ENCODE results near the gene TNNT3. TPM values are rescaled to one million over a fixed set of nuclear protein-coding genes. Genes with fewer than 3 reads are reported as not detected.

TNNT3 gene
- total RNA-seq, 1 experiment from 2014 or later = not detected

DNA sequence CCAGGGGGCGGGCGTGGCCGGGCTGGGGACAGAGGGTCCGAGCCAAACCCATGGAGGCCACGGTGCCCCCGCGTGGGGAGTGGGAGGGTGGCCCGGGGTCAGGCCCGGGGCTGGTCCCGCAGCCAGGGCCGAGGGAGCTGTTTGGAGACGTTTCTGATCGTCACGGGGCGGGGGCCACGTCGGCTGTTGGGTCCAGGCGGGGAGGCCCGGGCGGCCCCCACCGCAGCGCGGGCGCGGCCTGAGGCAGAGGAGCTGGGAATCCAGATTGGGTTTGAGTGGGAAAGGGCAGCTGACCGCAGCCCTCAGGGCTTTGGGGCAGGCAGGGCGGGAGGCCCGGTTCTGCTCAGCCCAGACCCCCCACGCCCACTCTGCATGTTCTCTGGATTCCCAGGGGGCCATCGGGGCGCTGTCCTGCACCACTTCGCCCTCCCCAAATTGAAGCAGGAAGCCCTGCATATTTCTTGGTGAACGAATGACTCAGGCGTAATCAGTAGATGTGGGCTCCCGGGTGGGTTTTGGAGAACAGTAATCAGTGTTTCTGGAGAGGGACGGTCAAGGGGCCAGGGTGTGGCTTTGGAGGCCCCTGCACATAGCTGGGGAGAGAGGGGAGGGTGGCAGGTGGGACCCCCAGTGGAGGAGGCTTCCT, 28.2 kb downstream of the TNNT3 start:
- no peaks in the 10 kb centered on the region for H3K9me3 Mint-ChIP-seq (ENCODE audit: low read depth, unreplicated experiment)
- H3K27ac Mint-ChIP-seq (ENCODE audit: unreplicated experiment) = no peak overlapping the region
- H3K36me3 Mint-ChIP-seq (ENCODE audit: insufficient read depth, unreplicated experiment) = peaks cover 5% of the 10 kb centered on the region
- intact Hi-C loops (cut with micrococcal nuclease; ENCODE audit: unreplicated experiment) = no loop called here
- H3K4me3 Mint-ChIP-seq (ENCODE audit: low read depth, unreplicated experiment) = no peak overlapping the region
- no peaks in the 10 kb centered on the region for H3K27me3 Mint-ChIP-seq (ENCODE audit: unreplicated experiment)
- BruUV-seq (replicated peaks) = no TSS peak
- CTCF ChIA-PET = interaction anchor here (0.5 to 2.3 kb wide), 4 partner anchors 65 to 254 kb away, joined by 3 to 15 read pairs (median 5); no protein-coding TSS in a partner anchor
- H3K4me1 Mint-ChIP-seq (ENCODE audit: low read depth, unreplicated experiment) = peaks cover 9% of the 10 kb centered on the region
- TF ChIP-seq, protein P1, sequence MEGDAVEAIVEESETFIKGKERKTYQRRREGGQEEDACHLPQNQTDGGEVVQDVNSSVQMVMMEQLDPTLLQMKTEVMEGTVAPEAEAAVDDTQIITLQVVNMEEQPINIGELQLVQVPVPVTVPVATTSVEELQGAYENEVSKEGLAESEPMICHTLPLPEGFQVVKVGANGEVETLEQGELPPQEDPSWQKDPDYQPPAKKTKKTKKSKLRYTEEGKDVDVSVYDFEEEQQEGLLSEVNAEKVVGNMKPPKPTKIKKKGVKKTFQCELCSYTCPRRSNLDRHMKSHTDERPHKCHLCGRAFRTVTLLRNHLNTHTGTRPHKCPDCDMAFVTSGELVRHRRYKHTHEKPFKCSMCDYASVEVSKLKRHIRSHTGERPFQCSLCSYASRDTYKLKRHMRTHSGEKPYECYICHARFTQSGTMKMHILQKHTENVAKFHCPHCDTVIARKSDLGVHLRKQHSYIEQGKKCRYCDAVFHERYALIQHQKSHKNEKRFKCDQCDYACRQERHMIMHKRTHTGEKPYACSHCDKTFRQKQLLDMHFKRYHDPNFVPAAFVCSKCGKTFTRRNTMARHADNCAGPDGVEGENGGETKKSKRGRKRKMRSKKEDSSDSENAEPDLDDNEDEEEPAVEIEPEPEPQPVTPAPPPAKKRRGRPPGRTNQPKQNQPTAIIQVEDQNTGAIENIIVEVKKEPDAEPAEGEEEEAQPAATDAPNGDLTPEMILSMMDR (IDR thresholded peaks at IDR 0.05; ENCODE audit: unreplicated experiment) = no peak
- DNase-seq = no peak

DNA sequence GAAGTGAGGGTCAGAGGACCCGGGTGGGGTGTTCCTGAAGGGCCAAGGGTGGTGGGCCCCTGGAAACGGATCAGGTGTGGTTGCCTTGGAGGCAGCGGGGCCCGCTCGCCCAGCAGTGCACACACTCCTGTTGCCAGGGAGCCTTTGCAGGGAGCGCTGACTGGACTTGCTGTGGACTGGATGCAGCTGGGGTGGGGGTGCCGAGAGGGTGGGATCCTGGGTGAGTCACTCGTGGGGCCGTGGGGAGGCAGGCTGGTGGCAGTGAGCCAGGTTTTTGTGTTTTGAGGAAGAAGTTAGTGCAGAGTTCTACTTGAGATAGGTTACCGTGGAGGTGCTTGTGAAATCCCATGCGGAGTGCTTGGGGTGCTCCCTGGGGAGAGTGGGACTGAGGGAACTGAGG, 28.9 kb downstream of the TNNT3 start:
- intact Hi-C loops (cut with micrococcal nuclease; ENCODE audit: unreplicated experiment) = no loop called here
- Mint-ChIP-seq H3K4me1 (ENCODE audit: low read depth, unreplicated experiment) (peaks cover 9% of the 10 kb centered on the region), H3K27me3 (ENCODE audit: unreplicated experiment) (no peaks in the 10 kb centered on the region), H3K9me3 (ENCODE audit: low read depth, unreplicated experiment) (no peaks in the 10 kb centered on the region), H3K4me3 (ENCODE audit: low read depth, unreplicated experiment) (no peak overlapping the region), H3K36me3 (ENCODE audit: insufficient read depth, unreplicated experiment) (peaks cover 5% of the 10 kb centered on the region), H3K27ac (ENCODE audit: unreplicated experiment) (no peak overlapping the region)
- DNase-seq = no peak
- BruUV-seq (replicated peaks) = no TSS peak
- TF ChIP-seq, protein P1 (IDR thresholded peaks at IDR 0.05; ENCODE audit: unreplicated experiment) = no peak
- CTCF ChIA-PET = interaction anchor here (1.3 to 2.3 kb wide), 2 partner anchors 115 to 254 kb away, joined by 4 to 15 read pairs; no protein-coding TSS in a partner anchor

DNA sequence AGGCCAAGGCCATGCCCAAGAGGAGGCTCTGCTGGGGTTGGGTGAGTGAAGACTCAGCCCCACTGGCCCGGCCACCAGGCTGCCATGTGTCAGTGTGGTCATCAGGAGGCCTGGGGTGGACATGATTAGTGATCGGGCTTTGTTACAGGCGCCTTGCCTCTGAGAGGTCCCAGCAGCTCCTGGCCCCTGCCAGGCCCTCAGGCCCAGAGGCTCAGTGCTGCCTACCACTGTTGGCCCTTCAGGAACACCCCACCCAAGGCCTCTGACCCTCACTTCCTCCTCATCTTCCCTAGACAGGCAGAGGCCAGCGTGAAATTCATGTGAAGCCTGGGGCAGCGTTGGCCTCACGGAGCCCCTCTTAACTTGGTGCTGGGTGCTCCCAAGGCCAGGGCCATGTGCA, 29.8 kb downstream of the TNNT3 start:
- DNase-seq = no peak
- Mint-ChIP-seq H3K27me3 (ENCODE audit: unreplicated experiment) (no peaks in the 10 kb centered on the region), H3K4me3 (ENCODE audit: low read depth, unreplicated experiment) (no peak overlapping the region), H3K9me3 (ENCODE audit: low read depth, unreplicated experiment) (no peaks in the 10 kb centered on the region), H3K27ac (ENCODE audit: unreplicated experiment) (no peak overlapping the region), H3K4me1 (ENCODE audit: low read depth, unreplicated experiment) (peaks cover under 1% of the 10 kb centered on the region), H3K36me3 (ENCODE audit: insufficient read depth, unreplicated experiment) (no peaks in the 10 kb centered on the region)
- intact Hi-C loops (cut with micrococcal nuclease; ENCODE audit: unreplicated experiment) = no loop called here
- CTCF ChIA-PET = interaction anchor here (2.3 kb wide), 1 partner anchor 116 kb away, joined by 15 read pairs; no protein-coding TSS in a partner anchor
- TF ChIP-seq, protein P1 (IDR thresholded peaks at IDR 0.05; ENCODE audit: unreplicated experiment) = no peak
- BruUV-seq (replicated peaks) = no TSS peak

DNA sequence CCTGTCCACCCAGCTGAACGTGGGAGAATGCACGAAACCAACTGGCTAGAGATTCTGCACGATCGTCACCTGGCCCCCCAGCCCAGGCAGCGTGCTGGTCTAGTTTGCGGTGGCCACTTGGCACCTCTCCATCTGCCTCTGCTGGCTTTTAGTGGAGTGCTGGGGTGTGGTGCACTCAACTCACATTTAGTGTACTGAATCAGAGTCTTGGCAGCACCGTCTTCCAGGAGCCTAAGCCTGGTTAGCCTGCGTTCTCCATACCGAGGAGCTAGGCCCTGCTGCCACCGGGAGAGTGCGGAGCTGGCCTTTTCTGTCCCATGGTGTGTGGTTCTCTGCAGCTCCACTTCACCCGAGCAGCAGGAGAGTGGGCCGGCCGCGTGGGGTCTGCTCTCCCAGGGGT, 30.4 kb downstream of the TNNT3 start:
- DNase-seq = no peak
- intact Hi-C loops (cut with micrococcal nuclease; ENCODE audit: unreplicated experiment) = no loop called here
- BruUV-seq (replicated peaks) = no TSS peak
- TF ChIP-seq, protein P1 (IDR thresholded peaks at IDR 0.05; ENCODE audit: unreplicated experiment) = no peak
- no peaks in the 10 kb centered on the region for H3K9me3 Mint-ChIP-seq (ENCODE audit: low read depth, unreplicated experiment)
- H3K27ac Mint-ChIP-seq (ENCODE audit: unreplicated experiment) = no peak overlapping the region
- CTCF ChIA-PET = interaction anchor here (0.9 to 1.1 kb wide), 2 partner anchors 67 to 202 kb away, joined by 4 read pairs; no protein-coding TSS in a partner anchor
- no peaks in the 10 kb centered on the region for H3K36me3 Mint-ChIP-seq (ENCODE audit: insufficient read depth, unreplicated experiment)
- no peak overlapping the region for H3K4me3 Mint-ChIP-seq (ENCODE audit: low read depth, unreplicated experiment)
- H3K4me1 Mint-ChIP-seq (ENCODE audit: low read depth, unreplicated experiment) = no peaks in the 10 kb centered on the region
- H3K27me3 Mint-ChIP-seq (ENCODE audit: unreplicated experiment) = no peaks in the 10 kb centered on the region
